ENCODE measurements around the gene FAM174B. TPM values are rescaled to one million over a fixed set of nuclear protein-coding genes. Genes with fewer than 3 reads are reported as not detected.

The FAM174B gene
- total RNA-seq, 6 donors from 2014 or later = 54.5 to 109 (median 67.5) TPM

DNA sequence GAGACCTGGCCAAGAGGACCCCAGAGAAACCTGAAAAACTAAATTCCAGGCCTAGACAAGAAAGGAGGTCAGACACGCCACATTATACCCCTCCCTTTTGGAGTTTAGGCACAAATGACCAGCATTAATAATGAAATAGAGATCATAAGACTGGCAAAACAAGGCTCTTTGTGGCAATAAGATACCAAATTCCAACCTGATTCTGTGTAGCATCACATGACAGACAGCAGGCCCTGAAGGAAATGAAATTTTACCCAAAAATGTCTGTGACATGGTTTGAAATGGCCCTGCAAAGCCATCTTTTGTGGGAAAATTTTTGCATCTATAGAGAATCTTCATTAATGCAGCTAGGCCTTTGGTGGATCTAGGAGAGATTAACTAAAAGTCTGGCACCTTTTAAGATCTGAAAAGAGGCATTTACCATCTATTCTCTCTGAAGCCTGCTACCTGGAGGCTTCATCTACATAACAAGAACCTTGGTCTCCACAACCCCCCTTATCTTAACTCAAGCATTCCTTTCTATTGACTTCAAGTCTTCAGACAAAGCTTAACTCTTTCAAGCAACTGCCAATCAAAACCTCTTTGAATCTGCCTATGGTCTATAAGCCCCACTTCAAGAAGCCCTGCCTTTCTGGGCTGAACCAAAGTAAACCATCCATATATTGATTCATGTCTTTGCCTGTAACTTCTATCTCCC lies 8.0 kb downstream of the FAM174B start:
- Histone ChIP-seq H3K9me3 (no peaks in the 10 kb centered on the region), H3K4me1 (peaks cover 0 to 37% (median 5%) of the 10 kb centered on the region in 4 donors), H3K27me3 (no peaks in the 10 kb centered on the region), H3K27ac (peak overlapping the region in 2 of 4 donors; percentile 33 to 37), H3K36me3 (no peaks in the 10 kb centered on the region), H3K4me3 (no peak overlapping the region)
- no peak for TF ChIP-seq POLR2A (IDR thresholded peaks at IDR 0.05)
- TF ChIP-seq, protein P1, sequence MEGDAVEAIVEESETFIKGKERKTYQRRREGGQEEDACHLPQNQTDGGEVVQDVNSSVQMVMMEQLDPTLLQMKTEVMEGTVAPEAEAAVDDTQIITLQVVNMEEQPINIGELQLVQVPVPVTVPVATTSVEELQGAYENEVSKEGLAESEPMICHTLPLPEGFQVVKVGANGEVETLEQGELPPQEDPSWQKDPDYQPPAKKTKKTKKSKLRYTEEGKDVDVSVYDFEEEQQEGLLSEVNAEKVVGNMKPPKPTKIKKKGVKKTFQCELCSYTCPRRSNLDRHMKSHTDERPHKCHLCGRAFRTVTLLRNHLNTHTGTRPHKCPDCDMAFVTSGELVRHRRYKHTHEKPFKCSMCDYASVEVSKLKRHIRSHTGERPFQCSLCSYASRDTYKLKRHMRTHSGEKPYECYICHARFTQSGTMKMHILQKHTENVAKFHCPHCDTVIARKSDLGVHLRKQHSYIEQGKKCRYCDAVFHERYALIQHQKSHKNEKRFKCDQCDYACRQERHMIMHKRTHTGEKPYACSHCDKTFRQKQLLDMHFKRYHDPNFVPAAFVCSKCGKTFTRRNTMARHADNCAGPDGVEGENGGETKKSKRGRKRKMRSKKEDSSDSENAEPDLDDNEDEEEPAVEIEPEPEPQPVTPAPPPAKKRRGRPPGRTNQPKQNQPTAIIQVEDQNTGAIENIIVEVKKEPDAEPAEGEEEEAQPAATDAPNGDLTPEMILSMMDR (IDR thresholded peaks at IDR 0.05) = no peak
- no peak for ATAC-seq (ENCODE audit: low FRiP score in 2 of 2)
- WGBS, 2 donors = 88 to 90% methylated on average over 1 of the region's 1 CpG
- no peak for DNase-seq

DNA sequence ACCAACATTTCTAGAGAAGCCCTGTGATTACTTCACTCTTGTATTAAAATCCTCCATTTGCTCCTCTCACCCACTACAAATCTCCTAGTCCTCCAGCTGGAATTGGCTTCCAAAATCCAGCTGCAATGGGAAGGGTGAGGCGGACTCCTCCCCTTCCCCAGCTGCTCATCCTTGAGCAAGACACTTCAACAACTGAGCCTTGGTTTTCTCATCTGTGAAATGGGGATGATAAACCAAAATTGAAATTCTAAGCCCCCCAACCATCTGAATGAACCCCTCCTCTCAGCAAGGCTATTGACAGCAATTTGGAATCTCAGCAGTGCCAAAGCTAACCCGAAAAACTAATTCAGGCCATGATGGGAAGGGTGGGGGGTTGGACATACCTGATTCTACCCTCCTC lies 9.4 kb downstream of the FAM174B start:
- no peak for ATAC-seq (ENCODE audit: low FRiP score in 2 of 2)
- no peaks in the 10 kb centered on the region for H3K36me3 ChIP-seq
- peaks cover 0 to 33% (median 5%) of the 10 kb centered on the region in 4 donors for H3K4me1 ChIP-seq
- H3K9me3 ChIP-seq = no peaks in the 10 kb centered on the region
- 94 to 95% methylated on average over 2 of the region's 2 CpGs for WGBS, 2 donors
- H3K4me3 ChIP-seq = no peak overlapping the region
- H3K27me3 ChIP-seq = no peaks in the 10 kb centered on the region
- DNase-seq = no peak
- TF ChIP-seq POLR2AphosphoS5 (IDR thresholded peaks at IDR 0.05) (no peak), EP300 (IDR thresholded peaks at IDR 0.05) (no peak), POLR2A (IDR thresholded peaks at IDR 0.05) (no peak)
- TF ChIP-seq, protein P1 (IDR thresholded peaks at IDR 0.05) = no peak
- peak overlapping the region in 3 of 4 donors; percentile 7 to 55 (median 27) for H3K27ac ChIP-seq

DNA sequence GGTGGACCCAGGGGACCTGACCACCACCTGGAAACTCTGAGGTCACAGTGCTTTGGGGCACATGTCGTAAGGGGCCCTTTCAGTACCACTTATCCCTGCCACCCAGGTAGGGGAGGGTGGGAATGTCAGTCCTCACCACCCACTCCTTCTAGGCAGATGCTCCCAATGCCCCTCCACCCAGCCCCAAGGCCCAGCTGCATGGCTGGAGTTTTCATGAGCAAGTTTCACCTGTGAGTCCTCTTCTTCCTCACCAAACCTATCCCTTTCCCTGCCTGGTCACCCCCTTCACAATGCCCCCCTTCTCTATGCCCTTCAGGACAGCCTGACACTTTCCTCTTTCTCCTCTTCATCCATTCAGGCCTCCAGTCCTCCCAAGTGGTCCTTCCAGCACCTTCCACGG lies 9.8 kb downstream of the FAM174B start:
- peak overlapping the region in 3 of 4 donors; percentile 7 to 55 (median 27) for H3K27ac ChIP-seq
- TF ChIP-seq, protein P1 (IDR thresholded peaks at IDR 0.05) = no peak
- H3K36me3 ChIP-seq = no peaks in the 10 kb centered on the region
- no peak for ATAC-seq (ENCODE audit: low FRiP score in 2 of 2)
- DNase-seq = no peak
- no peaks in the 10 kb centered on the region for H3K9me3 ChIP-seq
- whole genome bisulfite sequencing, 2 donors = 33 to 75% methylated on average over 2 of the region's 2 CpGs
- H3K4me3 ChIP-seq = no peak overlapping the region
- no peaks in the 10 kb centered on the region for H3K27me3 ChIP-seq
- H3K4me1 ChIP-seq = peaks cover 0 to 32% (median 5%) of the 10 kb centered on the region in 4 donors

DNA sequence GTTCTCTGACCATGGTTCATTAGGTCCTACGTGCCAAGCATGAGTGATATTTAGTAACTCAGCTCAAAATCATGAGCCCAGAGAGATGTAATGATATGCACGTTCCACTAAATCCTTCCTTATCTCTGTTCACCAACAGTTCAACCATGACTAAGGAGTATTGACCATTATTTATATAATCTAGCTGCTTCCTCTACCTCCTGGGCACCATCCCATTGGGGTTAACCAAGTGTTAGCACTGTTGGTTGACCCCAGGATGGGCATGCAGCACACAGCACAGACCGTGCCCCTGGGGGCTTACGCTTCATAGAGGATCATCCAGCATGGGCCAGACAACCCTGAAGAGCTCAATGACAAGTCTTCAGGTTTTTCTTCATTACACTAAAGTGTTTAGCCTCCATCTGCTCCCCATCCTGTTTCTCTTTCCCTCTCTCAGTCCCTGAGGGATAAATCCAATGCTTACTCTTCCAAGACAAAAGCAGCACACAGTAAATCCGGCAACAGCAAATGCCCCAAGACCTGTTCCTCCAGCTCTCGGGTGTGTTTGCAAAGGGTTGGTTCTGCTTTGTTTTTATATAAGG lies 10.4 kb downstream of the FAM174B start:
- Histone ChIP-seq H3K4me3 (no peak overlapping the region), H3K27ac (peak overlapping the region in 3 of 4 donors; percentile 7 to 55 (median 27)), H3K4me1 (peaks cover 0 to 26% (median 3%) of the 10 kb centered on the region in 4 donors), H3K27me3 (no peaks in the 10 kb centered on the region), H3K9me3 (no peaks in the 10 kb centered on the region), H3K36me3 (no peaks in the 10 kb centered on the region)
- DNase-seq (no peak), ATAC-seq (ENCODE audit: low FRiP score in 2 of 2) (peak in 1 of 2 donors; percentile 39)
- 63 to 67% methylated on average over 6 of the region's 6 CpGs for WGBS, 2 donors
- TF ChIP-seq POLR2A (IDR thresholded peaks at IDR 0.05) = no peak
- no peak for TF ChIP-seq POLR2AphosphoS5 (IDR thresholded peaks at IDR 0.05)
- TF ChIP-seq EP300 (IDR thresholded peaks at IDR 0.05) = no peak
- TF ChIP-seq, protein P1 (IDR thresholded peaks at IDR 0.05) = no peak
